LHCN-M2 (cell line): ENCODE measurements around the gene CCDC81. TPM values are rescaled to one million over a fixed set of nuclear protein-coding genes. Genes with fewer than 3 reads are reported as not detected.

Source experiments
- DNase-seq: peaks from one replicate; pipeline ENCODE4 v3.0.0-alpha.2; 2012; ENCODE audit warnings: low read depth
- total RNA-seq: library from RNA; depleted of rRNA; stranded (reverse); fragments of >200 nt; gene quantifications from 2 replicates; pipeline ENCODE4 v1.2.3, GENCODE V29; 2014

CCDC81 gene
- total RNA-seq, 1 experiment from 2014 or later: not detected

DNA sequence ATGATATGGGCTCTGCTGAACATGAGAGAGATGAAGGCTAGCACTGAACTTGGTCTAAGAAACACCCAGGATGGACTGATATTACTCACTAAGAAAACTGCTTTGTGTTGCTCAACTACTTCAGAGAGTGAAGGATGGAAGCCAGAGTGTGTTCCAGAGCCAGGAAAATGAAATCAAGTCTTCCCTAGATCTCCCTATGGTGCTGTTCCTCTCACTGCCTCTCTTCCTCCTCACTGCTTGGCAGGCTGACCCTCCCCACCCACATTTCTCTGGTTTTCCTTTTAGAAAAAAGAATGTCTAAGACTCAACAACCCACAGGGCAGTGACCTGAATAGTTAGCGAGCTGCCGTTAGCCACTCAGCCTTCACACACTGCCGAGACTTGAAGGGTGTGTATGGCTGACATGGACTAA lies 65.6 kb downstream of the CCDC81 start:
- DNase-seq: no peak

DNA sequence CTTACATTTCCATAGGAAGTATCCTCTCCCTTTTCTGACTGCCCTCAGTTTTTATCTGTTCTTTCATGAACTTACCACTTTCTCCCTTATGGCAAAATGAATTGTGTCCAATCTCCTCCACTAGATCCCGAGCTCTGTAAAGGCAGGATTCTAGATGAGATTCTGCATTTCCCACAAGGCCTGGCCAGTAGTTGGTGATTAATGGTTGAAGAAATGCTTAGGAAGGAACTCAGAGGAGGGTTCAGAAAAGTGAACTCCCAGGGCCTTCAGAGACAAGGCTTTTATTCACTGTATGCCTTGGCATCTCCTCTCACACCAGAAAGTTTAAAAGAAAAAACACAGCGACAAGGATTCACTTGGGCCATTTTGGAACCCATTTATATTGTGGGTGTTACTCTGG lies 66.2 kb downstream of the CCDC81 start:
- DNase-seq: no peak

DNA sequence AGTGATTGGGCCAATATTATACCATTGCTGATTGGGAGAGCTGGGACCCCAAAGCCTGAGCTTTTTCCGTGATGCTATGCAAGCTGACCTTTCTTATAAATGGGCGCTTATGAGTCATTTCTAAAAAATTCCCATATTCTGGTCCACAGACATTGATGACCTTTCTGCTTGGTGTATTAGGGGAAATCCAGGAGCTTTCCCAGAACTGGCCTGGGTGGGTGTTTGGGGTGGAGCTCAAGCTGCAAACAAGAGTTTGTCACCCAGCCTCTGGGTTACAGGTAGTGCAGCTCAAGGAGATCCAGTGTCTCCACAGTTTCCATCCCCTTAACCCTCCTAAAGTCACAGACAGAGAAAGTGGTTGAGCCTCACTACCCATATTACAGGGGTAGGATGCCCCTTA lies 67.7 kb downstream of the CCDC81 start:
- DNase-seq: no peak

DNA sequence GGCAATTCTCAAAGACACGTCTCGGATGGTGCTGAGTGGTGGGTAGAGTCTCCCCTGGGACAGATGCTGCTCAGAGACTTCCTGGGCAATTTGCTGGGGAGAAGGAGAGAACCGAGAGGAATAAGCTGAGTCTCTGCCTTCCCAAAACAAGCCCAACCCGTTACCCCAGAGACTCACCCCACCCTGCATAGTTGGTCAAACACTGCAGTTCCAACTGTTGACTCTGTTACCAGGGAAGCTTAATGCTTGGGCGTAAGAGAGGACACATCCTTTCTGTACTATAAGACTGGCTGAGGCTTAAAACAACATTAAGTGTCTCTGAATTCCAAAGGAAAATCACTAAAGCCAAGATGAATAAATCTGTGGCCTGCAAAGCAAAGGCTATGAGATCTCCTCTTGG lies 68.1 kb downstream of the CCDC81 start:
- no peak for DNase-seq

- no peak for DNase-seq
Observed at GRCh38 chr11:86443415-86443814, 68.7 kb downstream of the CCDC81 start.

GRCh38 chr11:86444981-86445380 lies 70.3 kb downstream of the CCDC81 start:
- no peak for DNase-seq

GRCh38 chr11:86446163-86446923 lies 71.7 kb downstream of the CCDC81 start:
- no peak for DNase-seq

- DNase-seq: no peak
Observed at GRCh38 chr11:86446924-86447285, 72.2 kb downstream of the CCDC81 start.

DNA sequence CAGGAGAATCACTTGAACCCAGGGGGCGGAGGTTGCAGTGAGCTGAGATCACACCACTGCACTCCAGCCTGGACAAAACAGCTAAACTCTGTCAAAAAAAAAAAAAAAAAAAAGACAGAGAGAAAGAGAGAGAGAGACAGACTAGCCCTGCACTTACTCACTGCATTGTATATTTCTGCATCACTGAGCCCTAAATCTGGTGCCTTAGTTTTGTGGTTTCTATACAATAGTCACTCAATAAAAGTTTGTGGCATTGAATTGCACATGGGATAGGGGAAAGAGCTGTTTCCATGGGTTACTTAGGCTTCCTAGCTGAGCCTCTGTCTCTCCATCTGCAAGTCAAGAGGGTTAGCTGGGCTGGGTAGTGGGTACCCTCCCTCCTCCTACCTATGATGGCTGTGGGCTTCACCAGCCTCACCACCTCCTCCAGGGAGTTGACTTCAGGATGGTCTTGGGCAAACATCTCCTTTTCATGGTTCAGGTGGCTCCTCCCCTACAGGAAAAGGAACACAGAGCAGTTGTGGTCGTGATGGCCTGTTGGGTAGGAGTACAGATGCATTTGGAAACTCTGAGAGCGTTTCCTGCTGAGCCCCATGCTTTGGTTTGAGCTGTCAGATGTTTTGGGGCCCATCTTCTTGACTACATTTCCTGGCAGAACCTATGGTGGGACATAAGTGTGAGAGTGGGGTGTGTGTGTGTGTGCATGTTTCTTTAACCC lies 73.2 kb downstream of the CCDC81 start:
- no peak for DNase-seq

- DNase-seq: no peak
Observed at GRCh38 chr11:86449993-86450629, 75.4 kb downstream of the CCDC81 start.

GRCh38 chr11:86453290-86454030 lies 78.8 kb downstream of the CCDC81 start:
- no peak for DNase-seq

DNA sequence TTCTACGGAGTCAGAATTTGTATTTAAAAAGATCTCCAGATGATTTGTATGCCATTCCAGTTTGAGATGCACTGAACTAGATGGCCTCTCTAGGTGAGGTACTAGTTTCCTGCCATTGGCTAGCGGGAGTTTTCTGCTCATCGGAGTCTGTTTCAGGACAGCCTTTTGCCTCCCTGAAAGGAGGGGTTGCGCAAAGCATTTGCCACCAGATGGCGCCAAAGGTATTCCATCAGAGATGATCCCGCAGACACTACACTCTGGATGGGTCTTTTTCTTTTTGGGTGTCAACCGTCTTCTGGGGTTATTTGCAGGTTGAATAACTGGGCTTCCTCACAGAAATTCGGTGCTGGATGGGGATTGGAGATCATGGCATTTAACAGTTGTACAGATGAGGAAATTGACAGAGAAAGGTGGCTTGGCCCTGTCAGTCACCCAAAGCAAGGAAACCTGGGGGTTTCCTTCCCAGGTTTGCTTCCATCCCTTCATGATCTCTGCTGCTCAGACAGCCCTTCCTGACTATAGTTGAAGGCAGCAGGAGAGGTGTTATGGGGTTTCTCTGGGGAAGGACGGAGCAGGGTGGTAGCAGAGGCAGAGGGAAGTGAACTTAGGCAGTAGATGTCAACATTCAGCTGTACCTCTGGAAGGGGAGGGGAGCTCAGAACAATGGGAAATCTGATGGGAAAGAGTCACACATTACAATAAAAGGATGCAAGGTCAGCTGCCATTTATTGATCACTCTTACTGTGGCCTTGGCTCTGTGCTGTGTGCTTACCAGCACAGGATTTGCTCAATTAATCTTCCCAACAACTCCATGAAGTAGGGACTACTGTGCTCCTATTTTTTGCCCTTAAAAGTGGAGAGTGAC lies 81.6 kb downstream of the CCDC81 start:
- peak; percentile 81 for DNase-seq

- DNase-seq: no peak
Observed at GRCh38 chr11:86458294-86459001, 83.8 kb downstream of the CCDC81 start.

DNA sequence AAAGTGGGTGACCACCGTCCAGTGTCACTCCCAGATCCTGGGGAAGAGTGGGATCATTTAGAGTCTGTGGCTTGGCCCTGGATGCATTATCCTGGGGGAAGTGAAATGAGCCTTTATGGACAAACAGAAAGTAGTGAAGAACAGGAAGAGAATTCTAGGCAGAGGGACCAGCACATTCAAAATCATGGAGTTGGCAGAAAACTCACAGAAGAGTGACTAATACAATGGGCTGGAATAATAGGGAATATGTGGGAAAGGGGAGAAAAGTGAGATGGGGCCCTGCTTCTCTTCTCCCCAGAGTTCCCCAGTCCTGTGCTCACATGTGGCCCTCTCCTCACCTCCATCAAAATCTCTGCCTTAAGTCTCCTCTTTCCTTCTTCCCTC lies 84.3 kb downstream of the CCDC81 start:
- DNase-seq: peak; percentile 33

DNA sequence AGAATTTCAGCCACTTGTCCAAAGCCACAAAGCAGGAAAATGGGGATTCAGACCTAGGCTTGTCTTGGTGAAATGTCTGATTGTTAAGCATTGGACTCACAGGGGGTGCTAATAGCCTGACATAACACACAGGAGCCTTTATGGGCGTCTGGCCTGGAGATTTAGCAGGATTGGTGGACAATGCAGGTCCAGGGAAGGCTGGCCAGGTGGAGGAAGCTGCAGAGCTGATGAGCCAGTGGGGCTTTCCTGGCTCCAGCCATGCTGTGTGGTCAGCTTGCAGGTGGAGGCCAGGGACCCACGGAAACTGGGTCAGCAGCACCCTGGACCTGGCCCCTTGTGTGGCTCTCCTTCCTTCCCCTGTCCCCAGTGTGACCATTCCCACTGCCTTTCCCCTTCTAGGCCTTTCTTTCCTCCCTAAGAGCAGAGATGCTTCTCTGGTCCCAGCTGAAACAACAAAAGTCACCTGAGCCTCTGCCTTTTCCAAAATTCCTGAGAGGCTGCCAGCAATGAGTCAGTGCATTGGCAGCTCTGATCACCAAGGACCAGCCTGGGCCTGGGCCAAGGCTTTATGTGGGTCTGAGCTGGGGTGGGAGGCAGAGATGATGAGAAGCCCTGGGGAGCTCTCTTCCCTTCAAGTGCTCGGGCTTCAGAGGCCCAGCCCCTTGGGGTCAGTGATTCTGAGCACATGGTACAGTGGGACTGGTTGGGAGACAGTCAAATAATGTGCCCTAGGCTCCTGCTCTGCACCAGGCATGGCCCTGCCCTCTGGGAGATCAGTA lies 85.2 kb downstream of the CCDC81 start:
- peak; percentile 96 for DNase-seq

- DNase-seq: peak; percentile 46
Observed at GRCh38 chr11:86460461-86461385, 86.0 kb downstream of the CCDC81 start.

- DNase-seq: no peak
Observed at GRCh38 chr11:86461892-86462291, 87.2 kb downstream of the CCDC81 start.

DNA sequence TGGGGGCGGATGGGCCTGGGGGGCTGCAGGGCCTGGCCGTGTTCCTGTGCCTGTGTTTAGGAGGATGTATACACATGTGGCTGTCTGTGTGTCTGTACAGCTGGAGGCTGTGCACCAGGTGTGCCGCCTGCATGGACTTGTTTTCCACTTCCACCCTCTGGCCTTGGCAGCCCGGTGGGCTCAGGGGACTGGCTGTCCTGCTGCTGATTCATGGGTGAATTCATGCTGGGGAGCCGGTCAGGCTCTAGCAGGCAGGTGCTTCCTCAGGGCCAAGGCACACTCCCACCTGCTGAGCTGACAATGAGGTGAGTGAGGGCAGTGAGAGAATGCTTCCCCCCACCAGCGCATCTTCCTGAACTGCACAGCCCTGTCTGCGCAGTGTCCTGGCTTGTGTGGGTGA lies 88.4 kb downstream of the CCDC81 start:
- no peak for DNase-seq

GRCh38 chr11:86463955-86464354 lies 89.3 kb downstream of the CCDC81 start:
- no peak for DNase-seq
